ENCODE data around the gene CPTP.

Gene CPTP

DNA sequence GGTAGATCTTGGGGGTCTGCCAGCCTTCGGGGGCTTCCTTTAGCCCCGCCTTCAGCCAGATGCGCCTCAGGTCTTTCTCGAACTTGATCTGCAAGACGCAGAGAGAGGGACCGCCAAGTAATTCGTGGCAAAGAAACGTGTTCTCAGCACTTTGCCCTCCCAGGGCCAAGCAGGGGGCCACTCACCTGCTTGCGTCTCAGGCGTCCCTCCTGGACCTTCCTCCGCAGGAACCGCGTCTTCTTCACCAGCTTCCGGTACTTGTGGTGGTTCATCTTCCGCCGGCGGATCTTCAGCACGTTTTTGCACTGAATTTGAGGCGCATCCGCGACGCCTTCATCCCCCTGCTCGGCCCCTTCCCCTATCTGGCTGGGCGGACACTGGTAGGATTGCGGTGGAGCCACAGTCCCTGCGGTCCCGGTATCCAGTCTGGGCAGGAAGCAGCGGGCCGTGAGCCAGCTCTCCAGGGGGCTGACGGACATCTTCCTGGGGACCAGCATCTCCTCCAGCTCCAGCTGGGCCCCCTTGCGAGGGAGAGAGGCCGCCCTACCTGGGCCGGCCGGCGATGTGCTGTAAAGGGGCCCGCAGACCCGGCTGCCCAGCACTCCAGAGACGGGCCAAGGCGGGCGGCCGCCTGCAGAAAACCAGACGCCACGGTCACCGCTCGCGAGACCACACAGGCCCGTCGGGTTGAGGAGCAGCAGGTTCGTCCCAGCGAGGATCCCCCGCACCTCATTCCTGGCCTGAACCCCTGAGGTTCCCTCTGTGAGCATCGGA, 49.4 kb downstream of the CPTP start:
- peaks cover 26% of the 10 kb centered on the region for H4K20me1 ChIP-seq (ENCODE audit: insufficient read depth, low read length, poor library complexity, severe bottlenecking)
- H3K27me3 ChIP-seq (ENCODE audit: insufficient read depth, low read length, poor library complexity, severe bottlenecking) = no peaks in the 10 kb centered on the region
- no peaks in the 10 kb centered on the region for H3F3A ChIP-seq (ENCODE audit: low read depth)
- no peaks in the 10 kb centered on the region for H3K9me3 ChIP-seq (ENCODE audit: insufficient read depth, low read depth, low read length)
- H3K9me2 ChIP-seq (replicated peaks; ENCODE audit: low read depth, low read length) = no peaks in the 10 kb centered on the region
- peak overlapping the region; percentile 92 for H3K4me3 ChIP-seq (ENCODE audit: low read length, poor library complexity, severe bottlenecking)
- H3K9ac ChIP-seq (ENCODE audit: low read depth, low read length, poor library complexity, severe bottlenecking) = peak overlapping the region; percentile 97
- peaks cover 40% of the 10 kb centered on the region for H3K4me1 ChIP-seq (ENCODE audit: insufficient read depth, low read length, poor library complexity, severe bottlenecking)
- no peaks in the 10 kb centered on the region for H3K36me3 ChIP-seq (ENCODE audit: insufficient read depth, low read length)
- no peak for TF ChIP-seq EZH2phosphoT487 (IDR thresholded peaks at IDR 0.05; ENCODE audit: borderline replicate concordance)
- TF ChIP-seq, protein P1, sequence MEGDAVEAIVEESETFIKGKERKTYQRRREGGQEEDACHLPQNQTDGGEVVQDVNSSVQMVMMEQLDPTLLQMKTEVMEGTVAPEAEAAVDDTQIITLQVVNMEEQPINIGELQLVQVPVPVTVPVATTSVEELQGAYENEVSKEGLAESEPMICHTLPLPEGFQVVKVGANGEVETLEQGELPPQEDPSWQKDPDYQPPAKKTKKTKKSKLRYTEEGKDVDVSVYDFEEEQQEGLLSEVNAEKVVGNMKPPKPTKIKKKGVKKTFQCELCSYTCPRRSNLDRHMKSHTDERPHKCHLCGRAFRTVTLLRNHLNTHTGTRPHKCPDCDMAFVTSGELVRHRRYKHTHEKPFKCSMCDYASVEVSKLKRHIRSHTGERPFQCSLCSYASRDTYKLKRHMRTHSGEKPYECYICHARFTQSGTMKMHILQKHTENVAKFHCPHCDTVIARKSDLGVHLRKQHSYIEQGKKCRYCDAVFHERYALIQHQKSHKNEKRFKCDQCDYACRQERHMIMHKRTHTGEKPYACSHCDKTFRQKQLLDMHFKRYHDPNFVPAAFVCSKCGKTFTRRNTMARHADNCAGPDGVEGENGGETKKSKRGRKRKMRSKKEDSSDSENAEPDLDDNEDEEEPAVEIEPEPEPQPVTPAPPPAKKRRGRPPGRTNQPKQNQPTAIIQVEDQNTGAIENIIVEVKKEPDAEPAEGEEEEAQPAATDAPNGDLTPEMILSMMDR (conservative IDR thresholded peaks at IDR 0.05; ENCODE audit: low read length) = no peak
- H2AFZ ChIP-seq (ENCODE audit: low read length) = no peak overlapping the region
- peaks cover 40% of the 10 kb centered on the region for H3K79me2 ChIP-seq (ENCODE audit: insufficient read depth, low read length)
- peak overlapping the region; percentile 99 for H3K4me2 ChIP-seq (ENCODE audit: low read depth, low read length, poor library complexity, severe bottlenecking)

DNA sequence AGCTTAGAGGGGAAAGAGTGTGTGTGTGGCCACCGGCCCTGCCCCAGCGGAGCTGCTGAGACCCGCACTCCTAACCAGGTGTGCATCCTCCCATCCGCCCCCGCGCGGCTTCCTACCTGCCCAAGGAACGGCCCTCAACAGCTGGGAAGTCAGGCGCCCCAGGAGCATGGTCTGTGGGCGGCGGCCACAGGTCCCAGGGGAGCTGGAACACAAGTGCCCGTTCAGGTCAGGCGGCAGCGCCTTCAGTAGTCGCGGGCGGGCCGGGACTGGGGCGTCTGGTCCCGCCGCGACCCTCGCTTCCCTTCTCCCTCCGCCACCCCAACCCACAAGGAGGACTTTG, 50.0 kb downstream of the CPTP start:
- Histone ChIP-seq H3K36me3 (ENCODE audit: insufficient read depth, low read length) (no peaks in the 10 kb centered on the region), H2AFZ (ENCODE audit: low read length) (peak overlapping the region; percentile 78), H3K4me2 (ENCODE audit: low read depth, low read length, poor library complexity, severe bottlenecking) (peak overlapping the region; percentile 99), H4K20me1 (ENCODE audit: insufficient read depth, low read length, poor library complexity, severe bottlenecking) (peaks cover 26% of the 10 kb centered on the region), H3K9me2 (replicated peaks; ENCODE audit: low read depth, low read length) (no peaks in the 10 kb centered on the region), H3K79me2 (ENCODE audit: insufficient read depth, low read length) (peaks cover 40% of the 10 kb centered on the region), H3K9me3 (ENCODE audit: insufficient read depth, low read depth, low read length) (no peaks in the 10 kb centered on the region), H3K4me1 (ENCODE audit: insufficient read depth, low read length, poor library complexity, severe bottlenecking) (peaks cover 40% of the 10 kb centered on the region), H3K27me3 (ENCODE audit: insufficient read depth, low read length, poor library complexity, severe bottlenecking) (no peaks in the 10 kb centered on the region), H3K4me3 (ENCODE audit: low read length, poor library complexity, severe bottlenecking) (peak overlapping the region; percentile 92), H3K9ac (ENCODE audit: low read depth, low read length, poor library complexity, severe bottlenecking) (peak overlapping the region; percentile 97), H3F3A (ENCODE audit: low read depth) (no peaks in the 10 kb centered on the region)
- TF ChIP-seq, protein P1 (conservative IDR thresholded peaks at IDR 0.05; ENCODE audit: low read length) = no peak
- no peak for TF ChIP-seq EZH2phosphoT487 (IDR thresholded peaks at IDR 0.05; ENCODE audit: borderline replicate concordance)

DNA sequence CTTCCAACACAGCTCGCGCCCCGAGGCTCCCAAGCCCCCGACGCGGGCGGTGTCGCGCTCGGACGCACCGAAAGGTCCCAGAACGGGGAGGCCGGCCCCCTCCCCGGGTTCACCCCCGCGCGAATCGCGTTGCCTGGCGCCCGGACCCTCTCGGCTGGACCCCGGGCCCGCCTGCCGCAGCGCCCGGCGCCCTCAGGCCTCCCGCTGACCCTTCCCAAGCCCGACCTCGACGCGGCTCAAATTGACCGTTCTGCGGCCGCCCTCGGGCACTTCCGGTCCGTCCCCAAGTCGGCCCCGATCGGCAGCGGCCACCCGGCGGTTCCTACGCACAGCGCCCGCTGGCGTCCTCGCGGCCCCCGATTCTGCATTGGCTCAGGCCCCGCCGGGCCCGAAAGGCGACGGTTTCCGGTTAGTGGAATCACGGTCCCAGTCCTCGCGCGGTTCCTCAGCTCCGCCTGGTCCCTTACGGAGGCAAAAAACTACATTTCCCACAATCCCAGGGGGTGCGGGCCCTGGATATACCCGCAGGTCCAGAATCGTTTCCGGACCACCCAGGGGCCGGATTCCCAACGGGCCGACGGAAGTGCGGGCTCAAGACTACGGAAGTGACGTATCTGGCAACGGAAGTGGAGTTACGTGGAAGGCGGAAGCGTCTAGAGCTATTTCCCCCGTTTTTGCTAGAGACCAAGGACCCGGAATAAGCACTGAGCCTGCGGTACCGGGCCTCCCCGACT, 50.5 kb downstream of the CPTP start, which contains the start of gene AURKAIP1:
Gene AURKAIP1, minus strand, starts transcription at position 279 of the 734 bp plus-strand sequence. CDS start 451 bp downstream, outside the sequence.
- peaks cover 40% of the 10 kb centered on the region for H3K79me2 ChIP-seq (ENCODE audit: insufficient read depth, low read length)
- peaks cover 26% of the 10 kb centered on the region for H4K20me1 ChIP-seq (ENCODE audit: insufficient read depth, low read length, poor library complexity, severe bottlenecking)
- H3K27me3 ChIP-seq (ENCODE audit: insufficient read depth, low read length, poor library complexity, severe bottlenecking) = no peaks in the 10 kb centered on the region
- H3K9me3 ChIP-seq (ENCODE audit: insufficient read depth, low read depth, low read length) = no peaks in the 10 kb centered on the region
- H3K36me3 ChIP-seq (ENCODE audit: insufficient read depth, low read length) = no peaks in the 10 kb centered on the region
- peak within 1 kb of the TSS; percentile 78 for H2AFZ ChIP-seq (ENCODE audit: low read length)
- H3F3A ChIP-seq (ENCODE audit: low read depth) = no peaks in the 10 kb centered on the region
- H3K4me2 ChIP-seq (ENCODE audit: low read depth, low read length, poor library complexity, severe bottlenecking) = peak within 1 kb of the TSS; percentile 99
- TF ChIP-seq EZH2phosphoT487 (IDR thresholded peaks at IDR 0.05; ENCODE audit: borderline replicate concordance) = no peak
- TF ChIP-seq, protein P1 (conservative IDR thresholded peaks at IDR 0.05; ENCODE audit: low read length) = 0 out of 2 replicates have a peak, but pooled peaks have one; percentile 23
- H3K9ac ChIP-seq (ENCODE audit: low read depth, low read length, poor library complexity, severe bottlenecking) = peak within 1 kb of the TSS; percentile 97
- peak within 1 kb of the TSS; percentile 92 for H3K4me3 ChIP-seq (ENCODE audit: low read length, poor library complexity, severe bottlenecking)
- peaks cover 40% of the 10 kb centered on the region for H3K4me1 ChIP-seq (ENCODE audit: insufficient read depth, low read length, poor library complexity, severe bottlenecking)
- H3K9me2 ChIP-seq (replicated peaks; ENCODE audit: low read depth, low read length) = no peaks in the 10 kb centered on the region
